WTC11 (cell line): Measurements from ENCODE around the gene CACNA1F. TPM values are rescaled to one million over a fixed set of nuclear protein-coding genes. Genes with fewer than 3 reads are reported as not detected.

Experiments used
- ATAC-seq: fragments of 200-7000 bp; cut with Tn5 transposase; 2 replicates; pipeline ENCODE4 v1.10.0; 2021; ENCODE audit warnings: mild to moderate bottlenecking, moderate library complexity
- CTCF ChIA-PET: fragments of 300-600 bp; sonication (Branson Sonifier 250); formaldehyde crosslinking; loops from one replicate; lab custom pipeline; 2021; ENCODE audit warnings: antibody characterized with exemption; lab: Charles Lee
- POLR2A ChIA-PET: fragments of 350-600 bp; sonication (Branson Sonifier 250); formaldehyde crosslinking; loops from one replicate; lab custom pipeline; 2021; ENCODE audit warnings: antibody characterized with exemption; lab: Charles Lee
- DNase-seq: peaks from one replicate; pipeline ENCODE4 v3.0.0; 2021; ENCODE audit warnings: low spot score
- H3K27ac Mint-ChIP-seq: 2 replicates; pipeline ENCODE4 v1.8.0; 2021; ENCODE audit warnings: mixed read lengths
- H3K27me3 Mint-ChIP-seq: 2 replicates; pipeline ENCODE4 v1.8.0; 2021; ENCODE audit warnings: low read depth, mild to moderate bottlenecking, moderate library complexity, mixed read lengths
- H3K36me3 Mint-ChIP-seq: 2 replicates; pipeline ENCODE4 v1.8.0; 2021; ENCODE audit warnings: mixed read lengths
- H3K4me1 Mint-ChIP-seq: 2 replicates; pipeline ENCODE4 v1.8.0; 2022; ENCODE audit warnings: mixed read lengths
- H3K4me3 Mint-ChIP-seq: 2 replicates; pipeline ENCODE4 v1.8.0; 2021; ENCODE audit warnings: mild to moderate bottlenecking, moderate library complexity, mixed read lengths
- H3K9me3 Mint-ChIP-seq: 2 replicates; pipeline ENCODE4 v1.8.0; 2021; ENCODE audit warnings: mixed read lengths
- ETV6 ChIP-seq: sonication (generic); formaldehyde crosslinking; IDR thresholded peaks from 2 replicates; pipeline ENCODE4 v1.8.1; 2022; ENCODE audit warnings: mild to moderate bottlenecking, missing genetic modification reagents
- GTF2I ChIP-seq: fragments of 250-450 bp; sonication (Bioruptor Pico); conservative IDR thresholded peaks from 2 replicates; pipeline ENCODE4 v1.4.0; 2021; ENCODE audit warnings: mild to moderate bottlenecking
- HMGA2 ChIP-seq: fragments of 250-450 bp; sonication (Bioruptor Pico); IDR thresholded peaks from 2 replicates; pipeline ENCODE4 v1.4.0; 2021; ENCODE audit warnings: mild to moderate bottlenecking, moderate library complexity
- JUN ChIP-seq: sonication (generic); formaldehyde crosslinking; IDR thresholded peaks from 2 replicates; pipeline ENCODE4 v1.8.0; 2023; ENCODE audit warnings: mild to moderate bottlenecking, missing genetic modification reagents
- KAT7 ChIP-seq: sonication (generic); formaldehyde crosslinking; IDR thresholded peaks from 2 replicates; pipeline ENCODE4 v1.8.1; 2023; ENCODE audit warnings: missing genetic modification reagents, mild to moderate bottlenecking, borderline replicate concordance
- TCF7 ChIP-seq: sonication (generic); formaldehyde crosslinking; IDR thresholded peaks from 2 replicates; pipeline ENCODE4 v1.8.0; 2022; ENCODE audit warnings: mild to moderate bottlenecking, low read depth, missing genetic modification reagents, moderate library complexity
- ZNF219 ChIP-seq: sonication (generic); formaldehyde crosslinking; IDR thresholded peaks from 2 replicates; pipeline ENCODE4 v1.8.0; 2023; ENCODE audit warnings: missing genetic modification reagents, mild to moderate bottlenecking, borderline replicate concordance
- ZNF317 ChIP-seq: sonication (generic); formaldehyde crosslinking; IDR thresholded peaks from 2 replicates; pipeline ENCODE4 v1.8.1; 2023; ENCODE audit warnings: low read depth, mild to moderate bottlenecking, moderate library complexity, missing genetic modification reagents, borderline replicate concordance
- total RNA-seq: library from RNA; stranded (reverse); gene quantifications from 3 replicates; pipeline ENCODE4 v1.2.3, GENCODE V29; 2021
- TF ChIP-seq, protein P1 (sequence below): sonication (generic); formaldehyde crosslinking; IDR thresholded peaks from 2 replicates; pipeline ENCODE4 v1.8.1; 2023; ENCODE audit warnings: mild to moderate bottlenecking, missing genetic modification reagents
- TF ChIP-seq, protein P2 (sequence below): fragments of 250-450 bp; sonication (Bioruptor Pico); IDR thresholded peaks from 2 replicates; pipeline ENCODE4 v2.1.2; 2022; ENCODE audit warnings: mild to moderate bottlenecking, moderate library complexity
- TF ChIP-seq, protein P3 (sequence below): sonication (generic); formaldehyde crosslinking; IDR thresholded peaks from 2 replicates; pipeline ENCODE4 v1.8.0; 2022; ENCODE audit warnings: missing genetic modification reagents
- TF ChIP-seq, protein P4 (sequence below): fragments of 250-450 bp; sonication (Bioruptor Pico); IDR thresholded peaks from 2 replicates; pipeline ENCODE4 v1.8.0; 2021; ENCODE audit warnings: mild to moderate bottlenecking
- TF ChIP-seq, protein P5 (sequence below): sonication (generic); formaldehyde crosslinking; IDR thresholded peaks from 2 replicates; pipeline ENCODE4 v1.8.1; 2022; ENCODE audit warnings: mild to moderate bottlenecking, missing genetic modification reagents, moderate library complexity, borderline replicate concordance
- TF ChIP-seq, protein P6 (sequence below): sonication (generic); formaldehyde crosslinking; IDR thresholded peaks from 2 replicates; pipeline ENCODE4 v1.8.0; 2023; ENCODE audit warnings: missing genetic modification reagents, mild to moderate bottlenecking, borderline replicate concordance
- TF ChIP-seq, protein P7 (sequence below): sonication (generic); formaldehyde crosslinking; IDR thresholded peaks from 2 replicates; pipeline ENCODE4 v1.8.1; 2023; ENCODE audit warnings: mild to moderate bottlenecking, missing genetic modification reagents, moderate library complexity
- TF ChIP-seq, protein P8 (sequence below): fragments of 250-450 bp; sonication (Bioruptor Pico); IDR thresholded peaks from 2 replicates; pipeline ENCODE4 v1.9.0; 2021; ENCODE audit warnings: mild to moderate bottlenecking

The CACNA1F gene
- total RNA-seq, 1 experiment from 2014 or later: 1.6 TPM

DNA sequence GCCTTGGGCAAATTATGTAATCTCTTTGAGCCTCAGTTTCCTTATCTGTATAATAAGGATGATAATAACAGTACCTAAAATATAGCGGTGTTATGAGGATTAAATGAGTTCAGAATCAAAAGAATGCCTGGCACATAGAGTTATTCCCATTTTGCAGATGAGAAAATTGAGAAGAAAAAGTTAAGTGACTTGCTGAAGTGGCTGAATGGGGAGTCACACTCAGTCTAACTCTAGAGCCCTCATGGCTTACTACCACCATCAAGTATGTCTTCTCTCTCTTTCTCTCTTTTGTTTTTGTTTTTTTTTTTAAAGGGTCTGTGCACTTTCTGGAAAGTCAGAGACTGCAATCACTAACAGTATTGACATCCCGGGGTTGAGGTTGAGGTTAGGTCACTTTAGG, 615 bp downstream of the CACNA1F start:
- ChIA-PET POLR2A (no interaction called here), CTCF (no interaction called here)
- DNase-seq: no peak
- H3K4me1 Mint-ChIP-seq: peaks cover 10% of the 10 kb centered on the region
- H3K9me3 Mint-ChIP-seq: no peaks in the 10 kb centered on the region
- TF ChIP-seq, protein P1, sequence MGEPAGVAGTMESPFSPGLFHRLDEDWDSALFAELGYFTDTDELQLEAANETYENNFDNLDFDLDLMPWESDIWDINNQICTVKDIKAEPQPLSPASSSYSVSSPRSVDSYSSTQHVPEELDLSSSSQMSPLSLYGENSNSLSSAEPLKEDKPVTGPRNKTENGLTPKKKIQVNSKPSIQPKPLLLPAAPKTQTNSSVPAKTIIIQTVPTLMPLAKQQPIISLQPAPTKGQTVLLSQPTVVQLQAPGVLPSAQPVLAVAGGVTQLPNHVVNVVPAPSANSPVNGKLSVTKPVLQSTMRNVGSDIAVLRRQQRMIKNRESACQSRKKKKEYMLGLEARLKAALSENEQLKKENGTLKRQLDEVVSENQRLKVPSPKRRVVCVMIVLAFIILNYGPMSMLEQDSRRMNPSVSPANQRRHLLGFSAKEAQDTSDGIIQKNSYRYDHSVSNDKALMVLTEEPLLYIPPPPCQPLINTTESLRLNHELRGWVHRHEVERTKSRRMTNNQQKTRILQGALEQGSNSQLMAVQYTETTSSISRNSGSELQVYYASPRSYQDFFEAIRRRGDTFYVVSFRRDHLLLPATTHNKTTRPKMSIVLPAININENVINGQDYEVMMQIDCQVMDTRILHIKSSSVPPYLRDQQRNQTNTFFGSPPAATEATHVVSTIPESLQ: no peak
- TF ChIP-seq KAT7 (no peak), TCF7 (CRISPR knock-in tag) (no peak), JUN (CRISPR knock-in tag) (no peak)
- TF ChIP-seq, protein P2, sequence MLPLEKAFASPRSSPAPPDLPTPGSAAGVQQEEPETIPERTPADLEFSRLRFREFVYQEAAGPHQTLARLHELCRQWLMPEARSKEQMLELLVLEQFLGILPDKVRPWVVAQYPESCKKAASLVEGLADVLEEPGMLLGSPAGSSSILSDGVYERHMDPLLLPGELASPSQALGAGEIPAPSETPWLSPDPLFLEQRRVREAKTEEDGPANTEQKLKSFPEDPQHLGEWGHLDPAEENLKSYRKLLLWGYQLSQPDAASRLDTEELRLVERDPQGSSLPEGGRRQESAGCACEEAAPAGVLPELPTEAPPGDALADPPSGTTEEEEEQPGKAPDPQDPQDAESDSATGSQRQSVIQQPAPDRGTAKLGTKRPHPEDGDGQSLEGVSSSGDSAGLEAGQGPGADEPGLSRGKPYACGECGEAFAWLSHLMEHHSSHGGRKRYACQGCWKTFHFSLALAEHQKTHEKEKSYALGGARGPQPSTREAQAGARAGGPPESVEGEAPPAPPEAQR: no peak
- TF ChIP-seq, protein P3, sequence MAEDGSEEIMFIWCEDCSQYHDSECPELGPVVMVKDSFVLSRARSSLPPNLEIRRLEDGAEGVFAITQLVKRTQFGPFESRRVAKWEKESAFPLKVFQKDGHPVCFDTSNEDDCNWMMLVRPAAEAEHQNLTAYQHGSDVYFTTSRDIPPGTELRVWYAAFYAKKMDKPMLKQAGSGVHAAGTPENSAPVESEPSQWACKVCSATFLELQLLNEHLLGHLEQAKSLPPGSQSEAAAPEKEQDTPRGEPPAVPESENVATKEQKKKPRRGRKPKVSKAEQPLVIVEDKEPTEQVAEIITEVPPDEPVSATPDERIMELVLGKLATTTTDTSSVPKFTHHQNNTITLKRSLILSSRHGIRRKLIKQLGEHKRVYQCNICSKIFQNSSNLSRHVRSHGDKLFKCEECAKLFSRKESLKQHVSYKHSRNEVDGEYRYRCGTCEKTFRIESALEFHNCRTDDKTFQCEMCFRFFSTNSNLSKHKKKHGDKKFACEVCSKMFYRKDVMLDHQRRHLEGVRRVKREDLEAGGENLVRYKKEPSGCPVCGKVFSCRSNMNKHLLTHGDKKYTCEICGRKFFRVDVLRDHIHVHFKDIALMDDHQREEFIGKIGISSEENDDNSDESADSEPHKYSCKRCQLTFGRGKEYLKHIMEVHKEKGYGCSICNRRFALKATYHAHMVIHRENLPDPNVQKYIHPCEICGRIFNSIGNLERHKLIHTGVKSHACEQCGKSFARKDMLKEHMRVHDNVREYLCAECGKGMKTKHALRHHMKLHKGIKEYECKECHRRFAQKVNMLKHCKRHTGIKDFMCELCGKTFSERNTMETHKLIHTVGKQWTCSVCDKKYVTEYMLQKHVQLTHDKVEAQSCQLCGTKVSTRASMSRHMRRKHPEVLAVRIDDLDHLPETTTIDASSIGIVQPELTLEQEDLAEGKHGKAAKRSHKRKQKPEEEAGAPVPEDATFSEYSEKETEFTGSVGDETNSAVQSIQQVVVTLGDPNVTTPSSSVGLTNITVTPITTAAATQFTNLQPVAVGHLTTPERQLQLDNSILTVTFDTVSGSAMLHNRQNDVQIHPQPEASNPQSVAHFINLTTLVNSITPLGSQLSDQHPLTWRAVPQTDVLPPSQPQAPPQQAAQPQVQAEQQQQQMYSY (CRISPR knock-in tag): no peak
- TF ChIP-seq, protein P4, sequence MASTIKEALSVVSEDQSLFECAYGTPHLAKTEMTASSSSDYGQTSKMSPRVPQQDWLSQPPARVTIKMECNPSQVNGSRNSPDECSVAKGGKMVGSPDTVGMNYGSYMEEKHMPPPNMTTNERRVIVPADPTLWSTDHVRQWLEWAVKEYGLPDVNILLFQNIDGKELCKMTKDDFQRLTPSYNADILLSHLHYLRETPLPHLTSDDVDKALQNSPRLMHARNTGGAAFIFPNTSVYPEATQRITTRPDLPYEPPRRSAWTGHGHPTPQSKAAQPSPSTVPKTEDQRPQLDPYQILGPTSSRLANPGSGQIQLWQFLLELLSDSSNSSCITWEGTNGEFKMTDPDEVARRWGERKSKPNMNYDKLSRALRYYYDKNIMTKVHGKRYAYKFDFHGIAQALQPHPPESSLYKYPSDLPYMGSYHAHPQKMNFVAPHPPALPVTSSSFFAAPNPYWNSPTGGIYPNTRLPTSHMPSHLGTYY: no peak
- TF ChIP-seq, protein P5, sequence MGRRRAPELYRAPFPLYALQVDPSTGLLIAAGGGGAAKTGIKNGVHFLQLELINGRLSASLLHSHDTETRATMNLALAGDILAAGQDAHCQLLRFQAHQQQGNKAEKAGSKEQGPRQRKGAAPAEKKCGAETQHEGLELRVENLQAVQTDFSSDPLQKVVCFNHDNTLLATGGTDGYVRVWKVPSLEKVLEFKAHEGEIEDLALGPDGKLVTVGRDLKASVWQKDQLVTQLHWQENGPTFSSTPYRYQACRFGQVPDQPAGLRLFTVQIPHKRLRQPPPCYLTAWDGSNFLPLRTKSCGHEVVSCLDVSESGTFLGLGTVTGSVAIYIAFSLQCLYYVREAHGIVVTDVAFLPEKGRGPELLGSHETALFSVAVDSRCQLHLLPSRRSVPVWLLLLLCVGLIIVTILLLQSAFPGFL: no peak
- H3K36me3 Mint-ChIP-seq: no peaks in the 10 kb centered on the region
- H3K27me3 Mint-ChIP-seq: peaks cover 2% of the 10 kb centered on the region
- H3K4me3 Mint-ChIP-seq: no peak overlapping the region
- H3K27ac Mint-ChIP-seq: no peak overlapping the region
- ATAC-seq: no peak

DNA sequence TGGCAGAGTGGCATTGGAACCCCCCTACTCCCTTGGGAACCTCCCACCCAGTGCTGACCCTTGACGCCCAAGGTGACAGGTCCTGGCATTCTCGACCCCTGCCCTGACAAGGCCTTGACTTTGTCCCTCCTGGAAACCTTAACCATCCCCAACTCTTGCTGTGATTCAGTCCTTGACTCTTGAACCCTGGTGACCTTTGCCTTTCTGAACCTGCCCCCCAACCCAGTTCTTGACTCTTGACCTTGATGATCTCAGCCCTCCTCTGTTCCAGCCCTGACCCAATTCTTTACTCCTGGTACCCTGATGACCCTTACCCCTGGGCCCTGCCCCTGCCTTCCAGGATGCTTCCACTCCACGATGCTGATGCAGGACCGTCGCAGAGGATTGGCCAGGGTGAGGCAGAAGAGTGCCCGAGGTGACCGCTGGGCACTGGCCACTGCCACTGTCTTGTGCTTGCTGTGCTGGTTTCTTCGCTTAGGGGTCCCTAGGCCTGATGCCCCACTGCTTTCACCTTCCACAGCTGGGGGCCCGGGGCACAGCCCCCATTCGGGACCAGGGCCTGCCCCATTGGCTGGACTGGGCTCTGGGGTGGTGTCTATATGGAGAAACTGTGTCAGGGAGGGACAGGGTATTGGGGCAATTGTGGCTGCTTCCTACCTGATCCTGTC, 1.7 kb downstream of the CACNA1F start:
- H3K36me3 Mint-ChIP-seq: no peaks in the 10 kb centered on the region
- peaks cover 6% of the 10 kb centered on the region for H3K27me3 Mint-ChIP-seq
- peaks cover 10% of the 10 kb centered on the region for H3K4me1 Mint-ChIP-seq
- H3K27ac Mint-ChIP-seq: no peak overlapping the region
- POLR2A ChIA-PET: no interaction called here
- CTCF ChIA-PET: interaction anchor here (0.6 to 1.3 kb wide), 4 partner anchors 38 to 47 kb away, joined by 3 to 6 read pairs (median 4); no protein-coding TSS in a partner anchor
- no peaks in the 10 kb centered on the region for H3K9me3 Mint-ChIP-seq
- ATAC-seq: no peak
- peak overlapping the region; percentile 75 for H3K4me3 Mint-ChIP-seq
- no peak for DNase-seq
- no peak for TF ChIP-seq GTF2I
- TF ChIP-seq, protein P6, sequence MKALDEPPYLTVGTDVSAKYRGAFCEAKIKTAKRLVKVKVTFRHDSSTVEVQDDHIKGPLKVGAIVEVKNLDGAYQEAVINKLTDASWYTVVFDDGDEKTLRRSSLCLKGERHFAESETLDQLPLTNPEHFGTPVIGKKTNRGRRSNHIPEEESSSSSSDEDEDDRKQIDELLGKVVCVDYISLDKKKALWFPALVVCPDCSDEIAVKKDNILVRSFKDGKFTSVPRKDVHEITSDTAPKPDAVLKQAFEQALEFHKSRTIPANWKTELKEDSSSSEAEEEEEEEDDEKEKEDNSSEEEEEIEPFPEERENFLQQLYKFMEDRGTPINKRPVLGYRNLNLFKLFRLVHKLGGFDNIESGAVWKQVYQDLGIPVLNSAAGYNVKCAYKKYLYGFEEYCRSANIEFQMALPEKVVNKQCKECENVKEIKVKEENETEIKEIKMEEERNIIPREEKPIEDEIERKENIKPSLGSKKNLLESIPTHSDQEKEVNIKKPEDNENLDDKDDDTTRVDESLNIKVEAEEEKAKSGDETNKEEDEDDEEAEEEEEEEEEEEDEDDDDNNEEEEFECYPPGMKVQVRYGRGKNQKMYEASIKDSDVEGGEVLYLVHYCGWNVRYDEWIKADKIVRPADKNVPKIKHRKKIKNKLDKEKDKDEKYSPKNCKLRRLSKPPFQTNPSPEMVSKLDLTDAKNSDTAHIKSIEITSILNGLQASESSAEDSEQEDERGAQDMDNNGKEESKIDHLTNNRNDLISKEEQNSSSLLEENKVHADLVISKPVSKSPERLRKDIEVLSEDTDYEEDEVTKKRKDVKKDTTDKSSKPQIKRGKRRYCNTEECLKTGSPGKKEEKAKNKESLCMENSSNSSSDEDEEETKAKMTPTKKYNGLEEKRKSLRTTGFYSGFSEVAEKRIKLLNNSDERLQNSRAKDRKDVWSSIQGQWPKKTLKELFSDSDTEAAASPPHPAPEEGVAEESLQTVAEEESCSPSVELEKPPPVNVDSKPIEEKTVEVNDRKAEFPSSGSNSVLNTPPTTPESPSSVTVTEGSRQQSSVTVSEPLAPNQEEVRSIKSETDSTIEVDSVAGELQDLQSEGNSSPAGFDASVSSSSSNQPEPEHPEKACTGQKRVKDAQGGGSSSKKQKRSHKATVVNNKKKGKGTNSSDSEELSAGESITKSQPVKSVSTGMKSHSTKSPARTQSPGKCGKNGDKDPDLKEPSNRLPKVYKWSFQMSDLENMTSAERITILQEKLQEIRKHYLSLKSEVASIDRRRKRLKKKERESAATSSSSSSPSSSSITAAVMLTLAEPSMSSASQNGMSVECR (CRISPR knock-in tag): no peak
- TF ChIP-seq HMGA2 (CRISPR knock-in tag): no peak
- TF ChIP-seq, protein P7, sequence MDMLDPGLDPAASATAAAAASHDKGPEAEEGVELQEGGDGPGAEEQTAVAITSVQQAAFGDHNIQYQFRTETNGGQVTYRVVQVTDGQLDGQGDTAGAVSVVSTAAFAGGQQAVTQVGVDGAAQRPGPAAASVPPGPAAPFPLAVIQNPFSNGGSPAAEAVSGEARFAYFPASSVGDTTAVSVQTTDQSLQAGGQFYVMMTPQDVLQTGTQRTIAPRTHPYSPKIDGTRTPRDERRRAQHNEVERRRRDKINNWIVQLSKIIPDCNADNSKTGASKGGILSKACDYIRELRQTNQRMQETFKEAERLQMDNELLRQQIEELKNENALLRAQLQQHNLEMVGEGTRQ: no peak
- TF ChIP-seq, protein P8, sequence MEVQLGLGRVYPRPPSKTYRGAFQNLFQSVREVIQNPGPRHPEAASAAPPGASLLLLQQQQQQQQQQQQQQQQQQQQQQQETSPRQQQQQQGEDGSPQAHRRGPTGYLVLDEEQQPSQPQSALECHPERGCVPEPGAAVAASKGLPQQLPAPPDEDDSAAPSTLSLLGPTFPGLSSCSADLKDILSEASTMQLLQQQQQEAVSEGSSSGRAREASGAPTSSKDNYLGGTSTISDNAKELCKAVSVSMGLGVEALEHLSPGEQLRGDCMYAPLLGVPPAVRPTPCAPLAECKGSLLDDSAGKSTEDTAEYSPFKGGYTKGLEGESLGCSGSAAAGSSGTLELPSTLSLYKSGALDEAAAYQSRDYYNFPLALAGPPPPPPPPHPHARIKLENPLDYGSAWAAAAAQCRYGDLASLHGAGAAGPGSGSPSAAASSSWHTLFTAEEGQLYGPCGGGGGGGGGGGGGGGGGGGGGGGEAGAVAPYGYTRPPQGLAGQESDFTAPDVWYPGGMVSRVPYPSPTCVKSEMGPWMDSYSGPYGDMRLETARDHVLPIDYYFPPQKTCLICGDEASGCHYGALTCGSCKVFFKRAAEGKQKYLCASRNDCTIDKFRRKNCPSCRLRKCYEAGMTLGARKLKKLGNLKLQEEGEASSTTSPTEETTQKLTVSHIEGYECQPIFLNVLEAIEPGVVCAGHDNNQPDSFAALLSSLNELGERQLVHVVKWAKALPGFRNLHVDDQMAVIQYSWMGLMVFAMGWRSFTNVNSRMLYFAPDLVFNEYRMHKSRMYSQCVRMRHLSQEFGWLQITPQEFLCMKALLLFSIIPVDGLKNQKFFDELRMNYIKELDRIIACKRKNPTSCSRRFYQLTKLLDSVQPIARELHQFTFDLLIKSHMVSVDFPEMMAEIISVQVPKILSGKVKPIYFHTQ (CRISPR knock-in tag): no peak
- TF ChIP-seq ZNF219 (CRISPR knock-in tag): no peak
- no peak for TF ChIP-seq ZNF317
- no peak for TF ChIP-seq ETV6
